Measurements from ENCODE around the gene EPB41.

DNA sequence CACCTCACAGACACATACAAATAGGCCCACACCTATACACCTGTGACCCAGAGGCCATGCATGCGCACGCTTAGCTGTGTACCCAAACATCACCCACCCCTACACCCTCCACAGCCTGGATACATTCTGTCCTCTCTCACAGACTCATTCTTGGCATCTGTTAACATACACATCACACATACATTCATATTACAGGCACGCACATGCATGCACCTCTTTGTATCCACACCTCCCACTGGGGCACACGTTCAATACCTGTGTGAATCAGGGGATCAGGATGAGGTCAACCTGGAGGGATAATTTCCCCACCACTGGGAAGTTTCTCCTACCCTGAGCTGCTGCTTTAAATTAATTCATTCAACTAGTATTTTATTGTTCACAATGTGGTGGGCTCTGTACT is 35.6 kb upstream of the EPB41 start:
- TF ChIP-seq, protein P1, sequence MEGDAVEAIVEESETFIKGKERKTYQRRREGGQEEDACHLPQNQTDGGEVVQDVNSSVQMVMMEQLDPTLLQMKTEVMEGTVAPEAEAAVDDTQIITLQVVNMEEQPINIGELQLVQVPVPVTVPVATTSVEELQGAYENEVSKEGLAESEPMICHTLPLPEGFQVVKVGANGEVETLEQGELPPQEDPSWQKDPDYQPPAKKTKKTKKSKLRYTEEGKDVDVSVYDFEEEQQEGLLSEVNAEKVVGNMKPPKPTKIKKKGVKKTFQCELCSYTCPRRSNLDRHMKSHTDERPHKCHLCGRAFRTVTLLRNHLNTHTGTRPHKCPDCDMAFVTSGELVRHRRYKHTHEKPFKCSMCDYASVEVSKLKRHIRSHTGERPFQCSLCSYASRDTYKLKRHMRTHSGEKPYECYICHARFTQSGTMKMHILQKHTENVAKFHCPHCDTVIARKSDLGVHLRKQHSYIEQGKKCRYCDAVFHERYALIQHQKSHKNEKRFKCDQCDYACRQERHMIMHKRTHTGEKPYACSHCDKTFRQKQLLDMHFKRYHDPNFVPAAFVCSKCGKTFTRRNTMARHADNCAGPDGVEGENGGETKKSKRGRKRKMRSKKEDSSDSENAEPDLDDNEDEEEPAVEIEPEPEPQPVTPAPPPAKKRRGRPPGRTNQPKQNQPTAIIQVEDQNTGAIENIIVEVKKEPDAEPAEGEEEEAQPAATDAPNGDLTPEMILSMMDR (IDR thresholded peaks at IDR 0.05): no peak
- TF ChIP-seq POLR2A (IDR thresholded peaks at IDR 0.05): no peak
- TF ChIP-seq EP300 (IDR thresholded peaks at IDR 0.05): no peak
- no peak for TF ChIP-seq POLR2AphosphoS5 (IDR thresholded peaks at IDR 0.05)
